B cell (primary cell): ENCODE results near the gene MYADML2.

Experiments used
- CTCF ChIP-seq: fragments of 200-600 bp; IDR thresholded peaks from one replicate; pipeline ENCODE4 v1.8.0; 2022; ENCODE audit warnings: antibody characterized with exemption, mild to moderate bottlenecking
- EZH2 ChIP-seq: IDR thresholded peaks from 2 replicates; pipeline ENCODE4 v1.6.1; 2012; ENCODE audit warnings: borderline replicate concordance, low read depth, mild to moderate bottlenecking, moderate library complexity, low read length; ENCODE audit not compliant: insufficient read depth, poor library complexity, severe bottlenecking

DNA sequence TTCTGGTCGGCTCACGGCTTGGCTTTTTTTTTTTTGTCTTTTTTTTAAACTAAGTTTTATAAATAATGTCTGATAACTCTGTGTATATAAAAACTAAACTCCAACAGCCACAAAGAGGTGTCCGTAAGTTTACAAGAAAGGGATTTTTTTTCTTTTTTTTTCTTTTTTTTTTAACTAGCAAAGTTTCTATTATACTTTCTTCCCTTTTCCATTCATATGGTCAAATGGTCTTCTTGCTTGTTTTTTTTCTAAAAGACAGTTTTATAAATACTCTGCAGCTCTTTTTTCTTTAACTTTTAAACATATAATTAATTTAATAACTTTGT lies 25.5 kb downstream of the MYADML2 start:
- TF ChIP-seq CTCF, result no peak
- TF ChIP-seq EZH2, result no peak
